KMS-11 (cell line): ENCODE measurements around the gene PNLIPRP2.

Experiments used
- H2AFZ ChIP-seq: fragments of 200-600 bp; sonication (generic); 2 replicates; pipeline ENCODE4 v1.6.1; 2016; ENCODE audit warnings: antibody characterized with exemption, mixed run types, low read depth
- H3K27ac ChIP-seq: fragments of 200-600 bp; sonication (generic); 2 replicates; pipeline ENCODE4 v1.6.1; 2016; ENCODE audit warnings: mild to moderate bottlenecking, mixed run types
- H3K27me3 ChIP-seq: fragments of 200-600 bp; sonication (generic); 2 replicates; pipeline ENCODE4 v1.6.1; 2017; ENCODE audit warnings: mild to moderate bottlenecking, low read depth, mixed run types, moderate library complexity; ENCODE audit not compliant: insufficient read depth
- H3K36me3 ChIP-seq: fragments of 200-600 bp; sonication (generic); 2 replicates; pipeline ENCODE4 v1.6.1; 2017; ENCODE audit warnings: mild to moderate bottlenecking, mixed run types; ENCODE audit not compliant: insufficient read depth
- H3K4me1 ChIP-seq: fragments of 200-600 bp; sonication (generic); 2 replicates; pipeline ENCODE4 v1.6.1; 2016; ENCODE audit warnings: mild to moderate bottlenecking, low read depth, mixed run types; ENCODE audit not compliant: poor library complexity, severe bottlenecking
- H3K4me2 ChIP-seq: fragments of 200-600 bp; sonication (generic); 2 replicates; pipeline ENCODE4 v1.7.0; 2016; ENCODE audit warnings: mild to moderate bottlenecking, mixed run types
- H3K4me3 ChIP-seq: fragments of 200-600 bp; sonication (generic); IDR thresholded peaks from 2 replicates; pipeline ENCODE4 v1.6.1; 2017; ENCODE audit warnings: low read depth, low read length, mixed read lengths; ENCODE audit not compliant: insufficient read depth
- H3K79me2 ChIP-seq: fragments of 200-600 bp; sonication (generic); 2 replicates; pipeline ENCODE4 v1.6.1; 2016; ENCODE audit warnings: low read depth, mixed run types; ENCODE audit not compliant: insufficient read depth
- H3K9ac ChIP-seq: fragments of 200-600 bp; sonication (generic); 2 replicates; pipeline ENCODE4 v1.6.1; 2016; ENCODE audit warnings: mild to moderate bottlenecking, mixed run types
- H4K20me1 ChIP-seq: fragments of 200-600 bp; sonication (generic); 2 replicates; pipeline ENCODE4 v1.6.1; 2016; ENCODE audit warnings: mild to moderate bottlenecking, mixed run types; ENCODE audit not compliant: insufficient read depth
- TF ChIP-seq, protein P1 (sequence below): fragments of 200-600 bp; sonication (generic); conservative IDR thresholded peaks from 2 replicates; pipeline ENCODE4 v1.6.1; 2017; ENCODE audit warnings: low read depth, mild to moderate bottlenecking, antibody characterized with exemption, low read length, moderate library complexity, mixed read lengths

Gene PNLIPRP2

DNA sequence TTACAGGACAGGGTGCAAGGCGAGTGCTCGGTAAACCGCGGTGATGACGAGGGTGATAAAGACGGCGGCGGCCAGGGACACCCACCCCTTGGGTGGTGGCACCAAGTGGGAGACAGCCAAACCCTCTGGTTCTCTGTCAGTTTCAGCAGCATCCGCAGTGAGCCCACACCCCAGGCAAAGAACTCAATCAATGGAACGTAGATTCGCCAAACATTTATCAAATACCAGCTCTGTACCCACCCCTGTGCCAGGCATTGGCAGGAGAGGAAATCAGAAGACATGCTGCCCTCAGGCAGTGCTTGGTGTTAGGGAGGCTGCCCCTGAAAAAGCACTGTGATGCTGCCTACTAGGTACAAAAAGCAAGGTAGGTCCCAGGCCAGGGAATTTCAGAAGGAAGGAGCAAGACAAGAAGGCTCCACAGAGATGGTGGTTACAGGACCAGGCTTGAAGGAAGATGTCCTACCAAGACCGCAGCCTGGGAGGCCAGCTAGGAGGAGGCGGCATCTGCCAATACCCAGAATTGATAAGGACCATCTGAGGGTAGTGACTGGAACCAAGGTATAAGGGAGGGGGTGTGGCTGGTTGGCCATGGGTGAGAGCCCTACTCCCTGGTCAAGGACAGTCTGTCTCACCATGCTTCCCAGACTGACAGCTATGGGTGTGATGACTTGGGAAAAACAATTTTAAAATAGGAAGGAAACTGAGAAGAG, 10.2 kb upstream of the PNLIPRP2 start:
- Histone ChIP-seq H4K20me1 (no peaks in the 10 kb centered on the region), H2AFZ (no peak overlapping the region), H3K4me1 (no peaks in the 10 kb centered on the region), H3K27ac (no peak overlapping the region), H3K36me3 (no peaks in the 10 kb centered on the region), H3K4me3 (no peak overlapping the region), H3K4me2 (no peak overlapping the region), H3K79me2 (no peaks in the 10 kb centered on the region), H3K27me3 (no peaks in the 10 kb centered on the region), H3K9ac (no peak overlapping the region)
- TF ChIP-seq, protein P1, sequence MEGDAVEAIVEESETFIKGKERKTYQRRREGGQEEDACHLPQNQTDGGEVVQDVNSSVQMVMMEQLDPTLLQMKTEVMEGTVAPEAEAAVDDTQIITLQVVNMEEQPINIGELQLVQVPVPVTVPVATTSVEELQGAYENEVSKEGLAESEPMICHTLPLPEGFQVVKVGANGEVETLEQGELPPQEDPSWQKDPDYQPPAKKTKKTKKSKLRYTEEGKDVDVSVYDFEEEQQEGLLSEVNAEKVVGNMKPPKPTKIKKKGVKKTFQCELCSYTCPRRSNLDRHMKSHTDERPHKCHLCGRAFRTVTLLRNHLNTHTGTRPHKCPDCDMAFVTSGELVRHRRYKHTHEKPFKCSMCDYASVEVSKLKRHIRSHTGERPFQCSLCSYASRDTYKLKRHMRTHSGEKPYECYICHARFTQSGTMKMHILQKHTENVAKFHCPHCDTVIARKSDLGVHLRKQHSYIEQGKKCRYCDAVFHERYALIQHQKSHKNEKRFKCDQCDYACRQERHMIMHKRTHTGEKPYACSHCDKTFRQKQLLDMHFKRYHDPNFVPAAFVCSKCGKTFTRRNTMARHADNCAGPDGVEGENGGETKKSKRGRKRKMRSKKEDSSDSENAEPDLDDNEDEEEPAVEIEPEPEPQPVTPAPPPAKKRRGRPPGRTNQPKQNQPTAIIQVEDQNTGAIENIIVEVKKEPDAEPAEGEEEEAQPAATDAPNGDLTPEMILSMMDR = no peak

DNA sequence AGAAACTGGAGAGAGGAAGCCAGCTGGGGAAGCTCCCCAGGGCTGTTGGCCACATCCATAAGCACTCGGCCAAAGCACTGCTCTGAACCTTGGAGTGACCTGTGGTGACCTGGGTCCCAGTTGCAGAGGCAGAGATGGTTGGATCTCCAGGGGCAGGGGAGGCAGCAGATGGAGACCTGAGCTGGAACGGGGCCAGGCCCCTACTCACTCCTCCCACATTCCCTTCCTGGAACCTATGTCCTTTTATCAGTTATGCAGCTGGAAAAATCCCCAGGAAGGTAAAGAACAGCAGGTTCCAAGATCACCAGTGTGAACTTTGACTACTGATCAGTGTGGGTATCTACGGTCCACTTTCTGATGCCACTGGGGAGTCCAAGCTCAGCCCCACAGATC, 9.6 kb upstream of the PNLIPRP2 start:
- TF ChIP-seq, protein P1 = no peak
- Histone ChIP-seq H3K27me3 (no peaks in the 10 kb centered on the region), H3K36me3 (no peaks in the 10 kb centered on the region)

DNA sequence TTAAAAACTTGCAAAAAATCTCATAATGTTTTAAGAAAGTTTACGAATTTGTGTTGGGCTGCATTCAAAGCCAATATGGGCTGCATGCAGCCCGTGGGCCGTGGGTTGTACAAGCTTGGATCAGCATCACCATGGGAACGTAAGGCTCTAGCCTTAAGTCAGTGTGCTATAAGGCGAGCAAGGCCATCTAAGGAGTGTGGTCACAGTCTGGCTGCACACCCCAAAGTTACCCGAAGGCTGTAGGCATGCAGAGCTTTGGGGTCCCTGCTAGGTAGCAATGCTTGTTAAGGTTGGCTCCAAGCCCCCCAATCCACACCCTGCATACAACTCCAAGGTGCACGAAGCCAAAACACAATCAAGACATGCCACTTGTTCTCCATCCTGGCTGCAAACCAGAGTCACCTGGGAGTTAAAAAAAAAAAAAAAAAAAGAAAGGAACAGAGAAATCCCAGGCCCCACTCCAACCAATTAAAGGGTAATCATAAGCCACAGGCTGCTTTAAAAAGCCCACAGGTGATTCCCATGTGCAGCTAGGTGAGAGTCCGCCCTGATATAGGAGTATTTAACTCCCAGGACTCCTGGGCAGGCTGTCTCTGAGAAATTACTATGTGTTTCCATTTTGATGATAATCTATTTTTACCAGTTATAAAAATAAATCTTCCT, 8.5 kb upstream of the PNLIPRP2 start:
- H4K20me1 ChIP-seq = no peaks in the 10 kb centered on the region
- no peaks in the 10 kb centered on the region for H3K36me3 ChIP-seq
- H3K27me3 ChIP-seq = no peaks in the 10 kb centered on the region
- no peaks in the 10 kb centered on the region for H3K79me2 ChIP-seq
- H3K9ac ChIP-seq = no peak overlapping the region
- H3K4me3 ChIP-seq = no peak overlapping the region
- H3K4me1 ChIP-seq = no peaks in the 10 kb centered on the region
- H3K27ac ChIP-seq = no peak overlapping the region
- TF ChIP-seq, protein P1 = no peak
- no peak overlapping the region for H2AFZ ChIP-seq
- H3K4me2 ChIP-seq = no peak overlapping the region

More for the DNA sequence above, 9.6 kb upstream of the PNLIPRP2 start:
- H2AFZ ChIP-seq = no peak overlapping the region
- no peak overlapping the region for H3K9ac ChIP-seq
- H4K20me1 ChIP-seq = no peaks in the 10 kb centered on the region
- no peak overlapping the region for H3K27ac ChIP-seq
- no peaks in the 10 kb centered on the region for H3K79me2 ChIP-seq
- H3K4me3 ChIP-seq = no peak overlapping the region
- H3K4me1 ChIP-seq = no peaks in the 10 kb centered on the region
- H3K4me2 ChIP-seq = no peak overlapping the region

DNA sequence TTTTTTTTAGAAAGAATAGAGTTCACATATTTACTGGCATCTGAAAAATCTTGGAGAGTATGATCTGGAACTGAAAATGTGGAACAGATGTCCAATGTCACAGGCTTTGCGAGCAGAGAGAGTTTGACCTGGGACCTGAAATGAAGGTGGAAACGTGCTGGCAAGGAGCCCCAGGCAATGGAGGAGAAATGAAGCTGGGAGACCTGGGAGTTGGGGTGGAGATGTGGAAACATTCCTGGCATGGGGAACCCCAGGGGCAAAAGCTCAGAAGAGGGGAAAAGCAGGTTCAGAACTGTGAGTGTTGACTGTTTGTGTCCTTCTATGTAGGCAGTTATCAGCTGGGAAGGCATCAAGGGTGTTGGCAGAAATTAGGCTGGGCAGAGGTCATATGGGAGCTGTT, 7.3 kb upstream of the PNLIPRP2 start:
- Histone ChIP-seq H3K79me2 (no peaks in the 10 kb centered on the region), H3K4me3 (no peak overlapping the region), H3K27ac (no peak overlapping the region), H2AFZ (no peak overlapping the region), H3K36me3 (no peaks in the 10 kb centered on the region), H3K4me2 (no peak overlapping the region), H4K20me1 (no peaks in the 10 kb centered on the region), H3K9ac (no peak overlapping the region), H3K4me1 (no peaks in the 10 kb centered on the region), H3K27me3 (no peaks in the 10 kb centered on the region)
- TF ChIP-seq, protein P1 = no peak
